Testis (tissue), 2 donors: Measurements from ENCODE around the gene NACC2.

ENCODE experiments used
- POLR2A ChIP-seq: fragments of 450-650 bp; IDR thresholded peaks from one replicate; pipeline ENCODE4 v1.6.1; 2017; ENCODE audit warnings: antibody characterized with exemption, mild to moderate bottlenecking, moderate library complexity
- TF ChIP-seq, protein P1 (sequence below), 3 experiments: fragments of 450-650 bp in 2 of 3; fragments of 200-600 bp in 1 of 3; sonication (generic) in 1 of 3; IDR thresholded peaks; one replicate each; pipeline ENCODE4 v1.5.1; 2016 to 2019; ENCODE audit warnings: antibody characterized with exemption in 3 of 3, mild to moderate bottlenecking in 2 of 3, moderate library complexity in 1 of 3

GRCh38 chr9:135997090-135998015, 97.7 kb downstream of the NACC2 start:
- TF ChIP-seq, protein P1, sequence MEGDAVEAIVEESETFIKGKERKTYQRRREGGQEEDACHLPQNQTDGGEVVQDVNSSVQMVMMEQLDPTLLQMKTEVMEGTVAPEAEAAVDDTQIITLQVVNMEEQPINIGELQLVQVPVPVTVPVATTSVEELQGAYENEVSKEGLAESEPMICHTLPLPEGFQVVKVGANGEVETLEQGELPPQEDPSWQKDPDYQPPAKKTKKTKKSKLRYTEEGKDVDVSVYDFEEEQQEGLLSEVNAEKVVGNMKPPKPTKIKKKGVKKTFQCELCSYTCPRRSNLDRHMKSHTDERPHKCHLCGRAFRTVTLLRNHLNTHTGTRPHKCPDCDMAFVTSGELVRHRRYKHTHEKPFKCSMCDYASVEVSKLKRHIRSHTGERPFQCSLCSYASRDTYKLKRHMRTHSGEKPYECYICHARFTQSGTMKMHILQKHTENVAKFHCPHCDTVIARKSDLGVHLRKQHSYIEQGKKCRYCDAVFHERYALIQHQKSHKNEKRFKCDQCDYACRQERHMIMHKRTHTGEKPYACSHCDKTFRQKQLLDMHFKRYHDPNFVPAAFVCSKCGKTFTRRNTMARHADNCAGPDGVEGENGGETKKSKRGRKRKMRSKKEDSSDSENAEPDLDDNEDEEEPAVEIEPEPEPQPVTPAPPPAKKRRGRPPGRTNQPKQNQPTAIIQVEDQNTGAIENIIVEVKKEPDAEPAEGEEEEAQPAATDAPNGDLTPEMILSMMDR (IDR thresholded peaks at IDR 0.05), result no peak
- TF ChIP-seq POLR2A, result no peak
